NCI-H460 (cell line): ENCODE data around the gene OSCP1. TPM values are rescaled to one million over a fixed set of nuclear protein-coding genes. Genes with fewer than 3 reads are reported as not detected.
A peak's percentile ranks its signal among the peaks of the same experiment; 100 is the strongest.

Experiments used
- DNase-seq: peaks from one replicate; pipeline ENCODE4 v3.0.0-alpha.2; 2016; ENCODE audit warnings: low read depth; ENCODE audit errors: extremely low read depth
- total RNA-seq: library from RNA; depleted of rRNA; stranded (reverse); fragments of >200 nt; shearing (Covaris generic); gene quantifications from 2 replicates; pipeline ENCODE4 v1.2.3, GENCODE V29; 2014

The OSCP1 gene
- total RNA-seq, 1 experiment from 2014 or later: 6.0 TPM

GRCh38 chr1:36450919-36451305, 661 bp upstream of the OSCP1 start:
- DNase-seq: no peak

GRCh38 chr1:36448530-36449056, 1.7 kb downstream of the OSCP1 start:
- no peak for DNase-seq

GRCh38 chr1:36447450-36447849, 2.8 kb downstream of the OSCP1 start:
- DNase-seq: no peak

GRCh38 chr1:36446746-36447145, 3.5 kb downstream of the OSCP1 start:
- no peak for DNase-seq

- DNase-seq: no peak
Observed at GRCh38 chr1:36446271-36446670, 4.0 kb downstream of the OSCP1 start.

GRCh38 chr1:36443297-36443696, 7.0 kb downstream of the OSCP1 start:
- no peak for DNase-seq

GRCh38 chr1:36442337-36442736, 7.9 kb downstream of the OSCP1 start:
- DNase-seq: no peak

GRCh38 chr1:36440646-36441045, 9.6 kb downstream of the OSCP1 start:
- no peak for DNase-seq

- no peak for DNase-seq
Observed at GRCh38 chr1:36440044-36440443, 10.2 kb downstream of the OSCP1 start.

GRCh38 chr1:36438715-36439114, 11.5 kb downstream of the OSCP1 start:
- no peak for DNase-seq

- DNase-seq: no peak
Observed at GRCh38 chr1:36436821-36437220, 13.4 kb downstream of the OSCP1 start.

GRCh38 chr1:36433102-36433501, 17.1 kb downstream of the OSCP1 start:
- DNase-seq: no peak

GRCh38 chr1:36432616-36433015, 17.6 kb downstream of the OSCP1 start:
- DNase-seq: no peak

GRCh38 chr1:36425791-36426190, 24.5 kb downstream of the OSCP1 start:
- no peak for DNase-seq

- no peak for DNase-seq
Observed at GRCh38 chr1:36421649-36422048, 28.6 kb downstream of the OSCP1 start.

GRCh38 chr1:36420836-36421317, 29.4 kb downstream of the OSCP1 start:
- peak; percentile 75 for DNase-seq

- no peak for DNase-seq
Observed at GRCh38 chr1:36420409-36420808, 29.8 kb downstream of the OSCP1 start.

GRCh38 chr1:36419569-36419968, 30.7 kb downstream of the OSCP1 start:
- DNase-seq: no peak

- DNase-seq: no peak
Observed at GRCh38 chr1:36419140-36419539, 31.1 kb downstream of the OSCP1 start.

GRCh38 chr1:36417931-36418330, 32.3 kb downstream of the OSCP1 start:
- DNase-seq: no peak

- DNase-seq: no peak
Observed at GRCh38 chr1:36415661-36416326, 34.5 kb downstream of the OSCP1 start.

GRCh38 chr1:36414384-36414783, 35.9 kb downstream of the OSCP1 start:
- DNase-seq: no peak
